Peyer's patch (tissue), 4 donors: Measurements from ENCODE around the gene KRT40. TPM values are rescaled to one million over a fixed set of nuclear protein-coding genes. Genes with fewer than 3 reads are reported as not detected.

ENCODE experiments used
- DNase-seq, 3 donors: peaks; one replicate each; pipeline ENCODE4 v3.0.0-alpha.2; 2017 to 2019
- H3K27ac ChIP-seq, 4 donors: fragments of 200-600 bp; sonication (generic); one replicate each; pipeline ENCODE4 v1.5.1; 2016 to 2019
- H3K27me3 ChIP-seq, 2 donors: fragments of 200-600 bp; sonication (generic); one replicate each; pipeline ENCODE4 v1.5.1; 2019
- H3K36me3 ChIP-seq, 3 donors: fragments of 200-600 bp; sonication (generic); one replicate each; pipeline ENCODE4 v1.5.1; 2016 to 2019
- H3K4me1 ChIP-seq, 4 donors: fragments of 200-600 bp; sonication (generic); one replicate each; pipeline ENCODE4 v1.5.1; 2016 to 2019
- H3K4me3 ChIP-seq, 4 donors: fragments of 200-600 bp; sonication (generic); 1 replicate in 3 of 4; 2 replicates in 1 of 4; pipeline ENCODE4 v1.5.1; 2016 to 2019; ENCODE audit warnings: mild to moderate bottlenecking in 1 of 4
- H3K9me3 ChIP-seq, 4 donors: fragments of 200-600 bp; sonication (generic); one replicate each; pipeline ENCODE4 v1.5.1; 2016 to 2019; ENCODE audit warnings: mild to moderate bottlenecking in 1 of 4
- POLR2A ChIP-seq, 2 donors: fragments of 450-650 bp; IDR thresholded peaks; one replicate each; pipeline ENCODE4 v1.5.1; 2017; ENCODE audit warnings: antibody characterized with exemption in 2 of 2, mild to moderate bottlenecking in 2 of 2, moderate library complexity in 2 of 2
- total RNA-seq, 4 donors: library from RNA; depleted of rRNA; stranded (reverse); fragments of >200 nt; gene quantifications; one replicate each; pipeline ENCODE4 v1.1.0, GENCODE V29; 2016
- TF ChIP-seq, protein P1 (sequence below), 6 experiments: fragments of 450-650 bp in 4 of 6; fragments of 200-600 bp in 2 of 6; sonication (generic) in 1 of 6; IDR thresholded peaks; one replicate each; pipeline ENCODE4 v1.5.1; 2017 to 2019; ENCODE audit warnings: antibody characterized with exemption in 6 of 6, mild to moderate bottlenecking in 3 of 6, moderate library complexity in 1 of 6

The KRT40 gene
- total RNA-seq, 4 donors from 2014 or later, result 0.88 to 1.0 (median 0.94) TPM; not detected in 1

GRCh38 chr17:40981115-40981514, 3.0 kb downstream of the KRT40 start:
- TF ChIP-seq, protein P1, sequence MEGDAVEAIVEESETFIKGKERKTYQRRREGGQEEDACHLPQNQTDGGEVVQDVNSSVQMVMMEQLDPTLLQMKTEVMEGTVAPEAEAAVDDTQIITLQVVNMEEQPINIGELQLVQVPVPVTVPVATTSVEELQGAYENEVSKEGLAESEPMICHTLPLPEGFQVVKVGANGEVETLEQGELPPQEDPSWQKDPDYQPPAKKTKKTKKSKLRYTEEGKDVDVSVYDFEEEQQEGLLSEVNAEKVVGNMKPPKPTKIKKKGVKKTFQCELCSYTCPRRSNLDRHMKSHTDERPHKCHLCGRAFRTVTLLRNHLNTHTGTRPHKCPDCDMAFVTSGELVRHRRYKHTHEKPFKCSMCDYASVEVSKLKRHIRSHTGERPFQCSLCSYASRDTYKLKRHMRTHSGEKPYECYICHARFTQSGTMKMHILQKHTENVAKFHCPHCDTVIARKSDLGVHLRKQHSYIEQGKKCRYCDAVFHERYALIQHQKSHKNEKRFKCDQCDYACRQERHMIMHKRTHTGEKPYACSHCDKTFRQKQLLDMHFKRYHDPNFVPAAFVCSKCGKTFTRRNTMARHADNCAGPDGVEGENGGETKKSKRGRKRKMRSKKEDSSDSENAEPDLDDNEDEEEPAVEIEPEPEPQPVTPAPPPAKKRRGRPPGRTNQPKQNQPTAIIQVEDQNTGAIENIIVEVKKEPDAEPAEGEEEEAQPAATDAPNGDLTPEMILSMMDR (IDR thresholded peaks at IDR 0.05), result no peak
- no peak for TF ChIP-seq POLR2A (IDR thresholded peaks at IDR 0.05)
- H3K9me3 ChIP-seq, result no peaks in the 10 kb centered on the region
- H3K4me3 ChIP-seq, result no peak overlapping the region
- no peaks in the 10 kb centered on the region for H3K4me1 ChIP-seq
- no peak overlapping the region for H3K27ac ChIP-seq
- H3K36me3 ChIP-seq, result no peaks in the 10 kb centered on the region
- no peak for DNase-seq
- H3K27me3 ChIP-seq, result no peaks in the 10 kb centered on the region

DNA sequence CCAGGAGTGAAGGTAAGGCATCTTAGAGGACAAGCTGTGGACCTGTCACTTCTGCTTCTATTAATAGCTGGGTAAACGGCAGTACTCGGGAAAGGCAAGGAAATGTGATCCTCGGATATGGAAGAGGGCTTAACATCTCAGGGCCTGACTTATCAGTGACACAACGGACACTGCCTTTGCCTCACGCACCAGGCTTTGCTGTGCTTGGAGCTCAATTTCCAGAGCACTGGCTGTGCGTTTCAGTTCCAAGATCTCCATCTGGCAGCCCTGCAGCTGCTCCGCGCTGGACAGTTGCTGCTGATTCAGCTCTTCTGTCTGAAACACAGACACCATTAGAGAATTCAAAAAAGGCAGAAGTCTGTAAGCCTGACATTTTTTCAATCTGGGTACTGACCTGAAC, 3.5 kb downstream of the KRT40 start:
- Histone ChIP-seq H3K27ac (no peak overlapping the region), H3K36me3 (no peaks in the 10 kb centered on the region), H3K4me3 (no peak overlapping the region), H3K4me1 (no peaks in the 10 kb centered on the region), H3K27me3 (no peaks in the 10 kb centered on the region), H3K9me3 (no peaks in the 10 kb centered on the region)
- no peak for TF ChIP-seq POLR2A (IDR thresholded peaks at IDR 0.05)
- TF ChIP-seq, protein P1 (IDR thresholded peaks at IDR 0.05), result no peak
- DNase-seq, result no peak

DNA sequence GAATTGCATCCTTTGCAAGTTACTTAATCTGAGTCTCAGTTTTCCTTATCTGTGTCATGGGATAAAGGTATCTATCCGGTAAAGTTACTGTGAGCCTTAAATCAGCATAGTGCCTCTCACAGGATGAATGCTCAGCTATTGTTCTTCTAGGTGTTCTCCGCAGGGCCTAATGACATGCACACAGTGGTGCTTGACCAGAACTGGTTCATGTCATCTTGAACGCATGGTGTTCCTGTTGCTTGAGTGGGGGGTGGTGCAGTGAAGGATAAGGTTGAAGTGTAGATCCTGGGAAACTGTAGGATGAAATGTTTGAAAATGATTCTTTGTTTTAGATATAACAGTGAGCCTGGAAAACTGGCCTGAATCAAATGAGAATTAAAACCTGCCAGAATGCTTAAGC, 4.0 kb downstream of the KRT40 start:
- no peak for DNase-seq
- H3K4me1 ChIP-seq, result no peaks in the 10 kb centered on the region
- no peaks in the 10 kb centered on the region for H3K36me3 ChIP-seq
- no peak for TF ChIP-seq POLR2A (IDR thresholded peaks at IDR 0.05)
- TF ChIP-seq, protein P1 (IDR thresholded peaks at IDR 0.05), result no peak
- H3K27ac ChIP-seq, result no peak overlapping the region
- H3K9me3 ChIP-seq, result no peaks in the 10 kb centered on the region
- no peaks in the 10 kb centered on the region for H3K27me3 ChIP-seq
- H3K4me3 ChIP-seq, result no peak overlapping the region

- TF ChIP-seq, protein P1 (IDR thresholded peaks at IDR 0.05), result no peak
- no peak for TF ChIP-seq POLR2A (IDR thresholded peaks at IDR 0.05)
- Histone ChIP-seq H3K9me3 (no peaks in the 10 kb centered on the region), H3K36me3 (no peaks in the 10 kb centered on the region), H3K27me3 (no peaks in the 10 kb centered on the region), H3K4me1 (no peaks in the 10 kb centered on the region), H3K4me3 (no peak overlapping the region), H3K27ac (no peak overlapping the region)
- no peak for DNase-seq
Measured at GRCh38 chr17:40978575-40979151, 5.5 kb downstream of the KRT40 start.

- no peak for DNase-seq
- Histone ChIP-seq H3K9me3 (no peaks in the 10 kb centered on the region), H3K4me3 (no peak overlapping the region), H3K27me3 (no peaks in the 10 kb centered on the region), H3K36me3 (no peaks in the 10 kb centered on the region), H3K27ac (no peak overlapping the region), H3K4me1 (no peaks in the 10 kb centered on the region)
- TF ChIP-seq, protein P1 (IDR thresholded peaks at IDR 0.05), result no peak
- no peak for TF ChIP-seq POLR2A (IDR thresholded peaks at IDR 0.05)
Measured at GRCh38 chr17:40975516-40975915, 8.6 kb downstream of the KRT40 start.

- Histone ChIP-seq H3K36me3 (no peaks in the 10 kb centered on the region), H3K27me3 (no peaks in the 10 kb centered on the region), H3K27ac (no peak overlapping the region), H3K4me3 (no peak overlapping the region), H3K9me3 (no peaks in the 10 kb centered on the region), H3K4me1 (no peaks in the 10 kb centered on the region)
- DNase-seq, result no peak
- no peak for TF ChIP-seq POLR2A (IDR thresholded peaks at IDR 0.05)
- TF ChIP-seq, protein P1 (IDR thresholded peaks at IDR 0.05), result no peak
Measured at GRCh38 chr17:40974366-40974765, 9.8 kb downstream of the KRT40 start.
